Tibial artery (tissue), 4 donors: ENCODE measurements around the gene MRPL34.

Experiments used
- DNase-seq, 2 donors: peaks; one replicate each; pipeline ENCODE4 v3.0.0-alpha.2; 2019
- H3K27ac ChIP-seq, 2 donors: fragments of 200-600 bp; sonication (generic) in 1 of 2; 1 replicate in 1 of 2; 2 replicates in 1 of 2; pipeline ENCODE4 v1.5.1; 2018 to 2019; ENCODE audit warnings: mild to moderate bottlenecking in 1 of 2
- H3K27me3 ChIP-seq, 2 donors: fragments of 200-600 bp; sonication (generic) in 1 of 2; one replicate each; pipeline versions ENCODE4 v1.5.1 to v1.6.0; 2016 to 2019
- H3K36me3 ChIP-seq, 3 donors: fragments of 200-600 bp; sonication (generic) in 2 of 3; one replicate each; pipeline ENCODE4 v1.5.1; 2016 to 2019; ENCODE audit warnings: mild to moderate bottlenecking in 2 of 3
- H3K4me1 ChIP-seq, 4 donors: fragments of 200-600 bp; sonication (generic) in 2 of 4; 1 replicate in 3 of 4; 2 replicates in 1 of 4; pipeline ENCODE4 v1.5.1; 2016 to 2019
- H3K4me3 ChIP-seq, 2 donors: fragments of 200-600 bp; sonication (generic) in 1 of 2; 1 replicate in 1 of 2; 2 replicates in 1 of 2; pipeline ENCODE4 v1.5.1; 2018 to 2019; ENCODE audit warnings: mild to moderate bottlenecking in 2 of 2
- H3K9me3 ChIP-seq, 3 donors: fragments of 200-600 bp; sonication (generic) in 1 of 3; one replicate each; pipeline ENCODE4 v1.5.1; 2016 to 2019
- intact Hi-C: fragments of 100-400 bp; cut with DNase I; formaldehyde crosslinking; loops from one replicate; pipeline ENCODE4 v1.15.0; 2023; ENCODE audit warnings: low total_unique reads
- TF ChIP-seq, protein P1 (sequence below), 2 experiments: fragments of 200-600 bp in 1 of 2; fragments of 450-650 bp in 1 of 2; IDR thresholded peaks; one replicate each; pipeline ENCODE4 v1.5.1; 2017 to 2019; ENCODE audit warnings: antibody characterized with exemption in 2 of 2, mild to moderate bottlenecking in 1 of 2, moderate library complexity in 1 of 2

The MRPL34 gene

DNA sequence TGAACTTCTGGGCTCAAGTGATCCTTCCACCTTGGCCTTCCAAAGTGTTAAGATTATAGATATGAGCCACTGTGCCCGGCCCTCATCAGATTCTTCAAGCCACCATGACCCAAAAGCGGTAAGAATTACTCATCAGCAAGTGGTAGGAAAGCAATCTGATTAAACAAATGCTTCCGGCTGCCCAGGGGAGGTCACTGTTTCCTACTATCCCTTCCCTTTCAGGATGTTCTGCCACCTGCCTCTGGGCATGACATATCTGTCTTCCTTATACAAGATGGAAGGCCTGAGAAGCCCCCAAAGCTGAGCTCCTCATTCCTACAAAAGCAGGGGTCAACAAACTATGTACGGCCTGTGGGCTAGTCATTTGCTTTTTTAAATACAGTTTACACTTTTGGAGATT, 9.4 kb upstream of the MRPL34 start:
- H3K4me1 ChIP-seq = peaks cover 0 to 12% (median 8%) of the 10 kb centered on the region in 4 donors
- H3K4me3 ChIP-seq = no peak overlapping the region
- H3K36me3 ChIP-seq = peaks cover 0 to 44% (median 13%) of the 10 kb centered on the region in 3 donors
- no peak overlapping the region for H3K27ac ChIP-seq
- TF ChIP-seq, protein P1, sequence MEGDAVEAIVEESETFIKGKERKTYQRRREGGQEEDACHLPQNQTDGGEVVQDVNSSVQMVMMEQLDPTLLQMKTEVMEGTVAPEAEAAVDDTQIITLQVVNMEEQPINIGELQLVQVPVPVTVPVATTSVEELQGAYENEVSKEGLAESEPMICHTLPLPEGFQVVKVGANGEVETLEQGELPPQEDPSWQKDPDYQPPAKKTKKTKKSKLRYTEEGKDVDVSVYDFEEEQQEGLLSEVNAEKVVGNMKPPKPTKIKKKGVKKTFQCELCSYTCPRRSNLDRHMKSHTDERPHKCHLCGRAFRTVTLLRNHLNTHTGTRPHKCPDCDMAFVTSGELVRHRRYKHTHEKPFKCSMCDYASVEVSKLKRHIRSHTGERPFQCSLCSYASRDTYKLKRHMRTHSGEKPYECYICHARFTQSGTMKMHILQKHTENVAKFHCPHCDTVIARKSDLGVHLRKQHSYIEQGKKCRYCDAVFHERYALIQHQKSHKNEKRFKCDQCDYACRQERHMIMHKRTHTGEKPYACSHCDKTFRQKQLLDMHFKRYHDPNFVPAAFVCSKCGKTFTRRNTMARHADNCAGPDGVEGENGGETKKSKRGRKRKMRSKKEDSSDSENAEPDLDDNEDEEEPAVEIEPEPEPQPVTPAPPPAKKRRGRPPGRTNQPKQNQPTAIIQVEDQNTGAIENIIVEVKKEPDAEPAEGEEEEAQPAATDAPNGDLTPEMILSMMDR (IDR thresholded peaks at IDR 0.05) = no peak
- DNase-seq = no peak
- H3K27me3 ChIP-seq = no peaks in the 10 kb centered on the region
- intact Hi-C loops = no loop called here
- H3K9me3 ChIP-seq = no peaks in the 10 kb centered on the region

DNA sequence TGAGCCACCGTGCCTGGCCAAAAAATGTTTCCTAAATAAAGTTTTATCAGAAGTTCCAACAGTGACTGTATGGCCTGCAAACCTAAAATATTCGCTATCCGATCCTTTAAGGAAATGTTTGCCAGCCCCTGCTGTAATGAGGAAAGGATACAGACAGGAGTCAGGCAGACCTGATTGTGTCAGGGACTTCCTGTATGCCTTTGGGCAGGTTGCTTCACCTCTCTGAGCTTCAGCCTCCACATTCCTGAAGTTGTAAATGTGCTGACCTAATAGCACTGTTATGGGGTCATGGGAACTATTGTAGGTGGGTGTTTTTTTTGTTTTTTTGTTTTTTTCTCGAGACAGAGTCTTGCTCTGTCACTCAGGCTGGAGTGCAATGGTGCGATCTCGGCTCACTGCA, 8.7 kb upstream of the MRPL34 start:
- intact Hi-C loops = no loop called here

DNA sequence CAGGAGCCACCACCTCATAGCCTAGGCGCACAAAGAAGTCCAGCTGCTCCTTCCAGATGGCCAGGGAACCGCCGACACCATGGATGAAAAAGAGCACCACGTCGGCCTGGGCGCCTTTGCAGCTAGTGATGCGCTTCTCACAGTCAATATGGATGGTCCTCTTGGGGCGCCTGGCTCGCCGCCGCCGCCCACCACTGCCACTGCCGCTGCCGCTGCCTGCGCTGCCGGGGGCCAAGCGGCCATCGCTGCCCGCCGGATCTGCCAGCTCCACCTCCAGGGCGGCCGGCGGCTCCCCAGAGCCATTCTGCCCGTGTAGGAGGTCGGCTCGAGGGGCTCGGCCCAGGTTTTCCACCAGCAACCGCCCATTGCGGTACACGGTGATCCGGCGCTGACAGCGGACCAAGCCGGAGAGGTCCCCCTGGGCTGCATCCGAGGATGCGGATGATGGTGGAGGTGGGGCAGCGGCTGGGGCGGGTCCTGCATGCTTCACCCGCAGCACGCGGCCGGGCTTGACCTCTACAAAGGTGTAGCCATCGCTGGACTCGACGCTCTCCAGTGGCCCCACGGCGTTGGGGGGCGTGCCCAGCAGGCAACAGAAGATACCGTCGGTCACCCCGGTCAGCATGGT, 4.6 kb upstream of the MRPL34 start:
- Histone ChIP-seq H3K27me3 (no peaks in the 10 kb centered on the region), H3K4me1 (peaks cover 0 to 34% (median 26%) of the 10 kb centered on the region in 4 donors), H3K36me3 (peaks cover 0 to 39% (median 13%) of the 10 kb centered on the region in 3 donors), H3K9me3 (no peaks in the 10 kb centered on the region), H3K4me3 (no peak overlapping the region), H3K27ac (no peak overlapping the region)
- intact Hi-C loops = loop anchor here (5.0 kb wide), 1 partner anchor 86 kb away; no protein-coding TSS in a partner anchor
- DNase-seq = no peak
- TF ChIP-seq, protein P1 (IDR thresholded peaks at IDR 0.05) = no peak

More for the DNA sequence above, 8.7 kb upstream of the MRPL34 start:
- TF ChIP-seq, protein P1 (IDR thresholded peaks at IDR 0.05) = no peak
- no peak for DNase-seq
- peaks cover 0 to 11% (median 5%) of the 10 kb centered on the region in 4 donors for H3K4me1 ChIP-seq
- peaks cover 0 to 47% (median 13%) of the 10 kb centered on the region in 3 donors for H3K36me3 ChIP-seq
- no peaks in the 10 kb centered on the region for H3K27me3 ChIP-seq
- H3K4me3 ChIP-seq = no peak overlapping the region
- no peaks in the 10 kb centered on the region for H3K9me3 ChIP-seq
- no peak overlapping the region for H3K27ac ChIP-seq

DNA sequence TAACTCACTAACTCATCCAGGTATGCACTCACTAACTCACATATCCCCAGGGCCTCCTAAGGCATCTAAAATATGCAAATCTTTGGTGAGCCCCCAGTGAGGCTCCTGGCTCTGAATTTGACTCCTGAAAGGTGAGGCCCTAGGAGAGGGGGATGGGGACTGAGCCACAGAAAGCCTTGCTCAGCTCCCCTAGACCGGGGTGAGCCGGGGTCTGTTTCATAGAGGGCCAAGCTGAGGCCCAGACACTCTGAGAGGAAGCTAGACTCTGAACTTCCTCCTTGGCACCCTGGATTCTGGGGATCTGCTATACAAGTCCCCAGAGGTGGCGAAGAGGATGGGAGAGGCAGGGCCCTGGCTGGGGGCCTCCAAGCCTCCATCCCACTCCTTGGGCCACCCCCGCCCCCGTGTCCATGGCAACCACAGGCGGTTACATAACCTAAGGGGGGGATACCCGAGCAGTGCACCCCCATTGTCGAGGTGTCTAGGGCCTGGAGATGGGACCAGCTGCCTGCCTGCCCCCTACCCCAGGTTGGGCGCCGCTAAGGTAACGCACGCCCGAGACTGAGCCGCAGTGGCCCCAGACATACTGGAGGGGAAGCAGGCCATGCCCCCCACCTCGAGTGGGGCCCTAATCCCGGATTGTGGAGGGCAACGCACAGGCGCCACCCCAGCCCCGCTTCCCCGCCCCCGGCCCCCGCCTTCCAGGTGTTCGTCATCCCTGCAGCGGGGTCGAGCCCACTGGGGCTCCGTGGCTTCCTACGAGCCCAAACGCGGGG, 3.1 kb upstream of the MRPL34 start:
- H3K4me3 ChIP-seq = peak overlapping the region; percentile 81 to 89
- TF ChIP-seq, protein P1 (IDR thresholded peaks at IDR 0.05) = no peak
- intact Hi-C loops = loop anchor here (5.0 kb wide), 1 partner anchor 85 kb away; no protein-coding TSS in a partner anchor
- H3K27ac ChIP-seq = peak overlapping the region; percentile 82 to 88
- peaks cover 0 to 47% (median 36%) of the 10 kb centered on the region in 4 donors for H3K4me1 ChIP-seq
- H3K27me3 ChIP-seq = no peaks in the 10 kb centered on the region
- H3K36me3 ChIP-seq = peaks cover 0 to 34% (median 13%) of the 10 kb centered on the region in 3 donors
- DNase-seq = no peak
- H3K9me3 ChIP-seq = no peaks in the 10 kb centered on the region

DNA sequence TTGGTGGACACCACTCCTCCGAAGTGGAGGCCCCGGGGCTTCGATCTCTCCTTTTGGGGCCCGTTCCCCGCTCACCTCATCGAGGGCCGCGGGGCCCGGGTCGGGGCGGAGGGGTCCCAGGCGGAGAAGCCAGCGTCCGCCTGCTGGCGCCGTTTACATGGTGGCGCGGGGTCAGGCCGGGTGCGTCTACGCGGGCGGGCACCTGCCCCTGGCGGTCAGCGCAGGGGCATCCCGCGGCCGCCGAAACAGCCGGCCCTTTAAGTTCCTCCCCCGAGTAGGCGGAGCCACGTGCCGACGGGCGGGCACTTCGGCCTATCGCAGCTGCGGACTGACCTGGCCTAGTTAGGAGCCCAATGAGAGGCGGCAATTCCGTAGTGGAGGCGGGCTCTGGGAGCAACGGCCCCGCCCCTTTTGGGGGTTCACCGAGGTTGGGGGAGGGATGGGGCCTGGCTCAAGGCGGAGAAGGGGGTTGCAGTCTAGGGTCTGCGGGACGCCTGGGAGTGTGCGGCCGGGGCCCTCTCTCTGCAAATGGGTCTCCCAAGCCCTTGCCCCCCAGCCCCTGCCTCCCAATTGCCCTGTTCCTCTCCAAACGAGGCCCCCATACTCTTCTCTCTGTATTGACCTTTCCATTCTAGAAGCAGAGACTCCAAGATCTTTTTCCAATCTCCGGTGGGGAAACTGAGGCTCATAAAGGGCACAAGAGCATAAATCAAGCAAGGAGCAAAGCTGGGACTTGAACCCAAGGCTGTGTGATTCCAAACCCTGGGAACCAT, 2.3 kb upstream of the MRPL34 start, which contains the start of gene ABHD8:
ABHD8 (minus strand) TSS at position 259 of the 773 bp plus-strand sequence. CDS start 1,809 bp downstream, outside the sequence.
- peak within 1 kb of the TSS; percentile 81 to 89 for H3K4me3 ChIP-seq
- TF ChIP-seq, protein P1 (IDR thresholded peaks at IDR 0.05) = peak; percentile 79 to 86
- intact Hi-C loops = loop anchor here (5.0 kb wide), 1 partner anchor 84 kb away; no protein-coding TSS in a partner anchor
- H3K4me1 ChIP-seq = peaks cover 0 to 47% (median 36%) of the 10 kb centered on the region in 4 donors
- H3K27me3 ChIP-seq = no peaks in the 10 kb centered on the region
- H3K36me3 ChIP-seq = peaks cover 0 to 30% (median 9%) of the 10 kb centered on the region in 3 donors
- DNase-seq = peak; percentile 95 to 97
- H3K9me3 ChIP-seq = no peaks in the 10 kb centered on the region
- peak within 1 kb of the TSS; percentile 82 to 88 for H3K27ac ChIP-seq
